HUES48 (cell line): ENCODE results near the gene AACS.
A peak's percentile ranks its signal among the peaks of the same experiment; 100 is the strongest.

ENCODE experiments used
- H3K27ac ChIP-seq: one replicate; pipeline ENCODE4 v1.7.0; 2013; ENCODE audit warnings: low read depth, low read length, inconsistent platforms
- H3K27me3 ChIP-seq: 2 replicates; pipeline ENCODE4 v1.6.1; 2013; ENCODE audit warnings: mild to moderate bottlenecking, low read length; ENCODE audit not compliant: control insufficient read depth, insufficient read depth
- H3K36me3 ChIP-seq: 2 replicates; pipeline ENCODE4 v1.6.1; 2013; ENCODE audit warnings: low read length; ENCODE audit not compliant: control insufficient read depth, insufficient read depth
- H3K4me1 ChIP-seq: 2 replicates; pipeline ENCODE4 v1.6.1; 2013; ENCODE audit warnings: mild to moderate bottlenecking, low read length; ENCODE audit not compliant: control insufficient read depth, insufficient read depth
- H3K4me3 ChIP-seq: 2 replicates; pipeline ENCODE4 v1.5.1; 2013; ENCODE audit warnings: mild to moderate bottlenecking, low read depth, low read length
- H3K9ac ChIP-seq: 2 replicates; pipeline ENCODE4 v1.6.1; 2013; ENCODE audit warnings: mild to moderate bottlenecking, low read depth, low read length, moderate library complexity
- H3K9me3 ChIP-seq: 2 replicates; pipeline ENCODE4 v1.6.1; 2013; ENCODE audit warnings: low read length; ENCODE audit not compliant: control insufficient read depth, insufficient read depth

AACS gene

GRCh38 chr12:125187148-125187745 is 122.0 kb downstream of the AACS start:
- H3K4me3 ChIP-seq = peak overlapping the region; percentile 75
- H3K27ac ChIP-seq = peak overlapping the region; percentile 84
- peaks cover 62% of the 10 kb centered on the region for H3K4me1 ChIP-seq
- no peaks in the 10 kb centered on the region for H3K9me3 ChIP-seq
- H3K36me3 ChIP-seq = no peaks in the 10 kb centered on the region
- peak overlapping the region; percentile 50; the same call in 1 of the 2 replicates for H3K9ac ChIP-seq
- H3K27me3 ChIP-seq = peaks cover 56% of the 10 kb centered on the region

GRCh38 chr12:125187780-125188741 is 122.8 kb downstream of the AACS start:
- Histone ChIP-seq H3K27ac (peak overlapping the region; percentile 84), H3K27me3 (peaks cover 57% of the 10 kb centered on the region), H3K9me3 (no peaks in the 10 kb centered on the region), H3K9ac (0 out of 2 replicates have a peak overlapping the region, but pooled peaks have one; percentile 50), H3K4me3 (peak overlapping the region; percentile 75), H3K36me3 (no peaks in the 10 kb centered on the region), H3K4me1 (peaks cover 68% of the 10 kb centered on the region)

GRCh38 chr12:125189015-125189414 is 123.8 kb downstream of the AACS start:
- Histone ChIP-seq H3K36me3 (no peaks in the 10 kb centered on the region), H3K4me3 (peak overlapping the region; percentile 51), H3K9me3 (no peaks in the 10 kb centered on the region), H3K9ac (no peak overlapping the region), H3K4me1 (peaks cover 70% of the 10 kb centered on the region), H3K27me3 (peaks cover 57% of the 10 kb centered on the region), H3K27ac (peak overlapping the region; percentile 68)

- Histone ChIP-seq H3K27me3 (peaks cover 52% of the 10 kb centered on the region), H3K4me3 (peak overlapping the region; percentile 51), H3K9ac (no peak overlapping the region)
Measured at GRCh38 chr12:125189502-125189901, 124.3 kb downstream of the AACS start.

GRCh38 chr12:125191361-125192087 is 126.3 kb downstream of the AACS start:
- H3K36me3 ChIP-seq = no peaks in the 10 kb centered on the region
- peaks cover 45% of the 10 kb centered on the region for H3K27me3 ChIP-seq

More at GRCh38 chr12:125189502-125189901, 124.3 kb downstream of the AACS start:
- Histone ChIP-seq H3K36me3 (no peaks in the 10 kb centered on the region), H3K9me3 (no peaks in the 10 kb centered on the region), H3K27ac (no peak overlapping the region), H3K4me1 (peaks cover 69% of the 10 kb centered on the region)

GRCh38 chr12:125192690-125193221 is 127.5 kb downstream of the AACS start:
- no peak overlapping the region for H3K27ac ChIP-seq
- peaks cover 40% of the 10 kb centered on the region for H3K27me3 ChIP-seq
- H3K4me1 ChIP-seq = peaks cover 68% of the 10 kb centered on the region
- no peaks in the 10 kb centered on the region for H3K36me3 ChIP-seq
- no peak overlapping the region for H3K4me3 ChIP-seq
- H3K9ac ChIP-seq = no peak overlapping the region
- H3K9me3 ChIP-seq = no peaks in the 10 kb centered on the region

More at GRCh38 chr12:125191361-125192087, 126.3 kb downstream of the AACS start:
- H3K4me3 ChIP-seq = no peak overlapping the region
- H3K27ac ChIP-seq = no peak overlapping the region
- H3K9me3 ChIP-seq = no peaks in the 10 kb centered on the region
- peaks cover 71% of the 10 kb centered on the region for H3K4me1 ChIP-seq
- H3K9ac ChIP-seq = no peak overlapping the region
